GM12892 (cell line): Measurements from ENCODE around the gene WDR59.

Source experiments
- POLR2A ChIP-seq: IDR thresholded peaks from 2 replicates; pipeline ENCODE4 v1.6.1; 2011; ENCODE audit warnings: low read depth, low read length, control low read depth
- POLR2AphosphoS5 ChIP-seq: IDR thresholded peaks from 2 replicates; pipeline ENCODE4 v1.6.1; 2011; ENCODE audit warnings: low read depth, low read length, control low read depth
- TAF1 ChIP-seq: IDR thresholded peaks from 2 replicates; pipeline ENCODE4 v1.6.1; 2011; ENCODE audit warnings: low read depth, mild to moderate bottlenecking, control low read depth, low read length, borderline replicate concordance

GRCh38 chr16:74867281-74867849 is 117.6 kb downstream of the WDR59 start:
- TF ChIP-seq TAF1 (no peak), POLR2AphosphoS5 (no peak), POLR2A (no peak)
